Osteoblast (primary cell): ENCODE data around the gene ADCY4. TPM values are rescaled to one million over a fixed set of nuclear protein-coding genes. Genes with fewer than 3 reads are reported as not detected.

Experiments used
- DNase-seq: peaks from one replicate; pipeline ENCODE4 v3.0.0; 2011; ENCODE audit warnings: low spot score, mixed read lengths; ENCODE audit not compliant: insufficient read length; ENCODE audit errors: missing footprints
- H2AFZ ChIP-seq: 2 replicates; pipeline ENCODE4 v1.6.0; 2011; ENCODE audit warnings: mild to moderate bottlenecking, low read length
- H3K27ac ChIP-seq: 2 replicates; pipeline ENCODE4 v1.5.1; 2011; ENCODE audit warnings: mild to moderate bottlenecking, low read depth, low read length, moderate library complexity
- H3K27me3 ChIP-seq: 2 replicates; pipeline ENCODE4 v1.6.0; 2012; ENCODE audit warnings: mild to moderate bottlenecking, control low read depth, inconsistent platforms, low read length, moderate library complexity; ENCODE audit not compliant: insufficient read depth
- H3K36me3 ChIP-seq: 2 replicates; pipeline ENCODE4 v1.5.1; 2011; ENCODE audit warnings: mild to moderate bottlenecking, low read length, control low read depth, moderate library complexity; ENCODE audit not compliant: insufficient read depth
- H3K4me1 ChIP-seq: 2 replicates; pipeline ENCODE4 v1.5.1; 2011; ENCODE audit warnings: mild to moderate bottlenecking, low read length, control low read depth, moderate library complexity; ENCODE audit not compliant: insufficient read depth
- H3K4me2 ChIP-seq: 2 replicates; pipeline ENCODE4 v1.6.0; 2011; ENCODE audit warnings: mild to moderate bottlenecking, low read length; ENCODE audit not compliant: insufficient read depth
- H3K4me3 ChIP-seq: fragments of 200-600 bp; sonication (generic); 3 replicates; pipeline ENCODE4 v1.5.1; 2012; ENCODE audit warnings: mild to moderate bottlenecking, low read length, inconsistent platforms; ENCODE audit not compliant: insufficient read depth
- H3K79me2 ChIP-seq: 2 replicates; pipeline ENCODE4 v1.6.0; 2012; ENCODE audit warnings: mild to moderate bottlenecking, low read length, control low read depth, inconsistent platforms; ENCODE audit not compliant: insufficient read depth
- H3K9me3 ChIP-seq: 2 replicates; pipeline ENCODE4 v1.5.1; 2011; ENCODE audit warnings: low read depth, low read length, control low read depth
- H4K20me1 ChIP-seq: 2 replicates; pipeline ENCODE4 v1.6.0; 2012; ENCODE audit warnings: mild to moderate bottlenecking, low read length, control low read depth; ENCODE audit not compliant: insufficient read depth
- CTCF ChIP-seq: IDR thresholded peaks from 2 replicates; pipeline ENCODE4 v1.5.1; 2011; ENCODE audit warnings: mild to moderate bottlenecking, low read depth, low read length, moderate library complexity; ENCODE audit errors: extremely low read depth
- total RNA-seq: library from RNA; depleted of rRNA; stranded (reverse); fragments of >200 nt; gene quantifications from 2 replicates; pipeline ENCODE4 v1.2.3, GENCODE V29; 2012

ADCY4 gene
- total RNA-seq, 1 donor = 18.8 TPM

GRCh38 chr14:24340606-24341005, 5.7 kb upstream of the ADCY4 start:
- Histone ChIP-seq H3K79me2 (no peaks in the 10 kb centered on the region), H4K20me1 (no peaks in the 10 kb centered on the region), H2AFZ (no peak overlapping the region), H3K27me3 (peaks cover 4% of the 10 kb centered on the region), H3K36me3 (no peaks in the 10 kb centered on the region), H3K4me2 (no peak overlapping the region), H3K27ac (no peak overlapping the region), H3K4me3 (no peak overlapping the region), H3K9me3 (no peaks in the 10 kb centered on the region), H3K4me1 (peaks cover 19% of the 10 kb centered on the region)
- peak; percentile 71 for DNase-seq
- no peak for TF ChIP-seq CTCF

GRCh38 chr14:24339284-24340151, 4.6 kb upstream of the ADCY4 start, which contains the start of gene RIPK3:
Gene RIPK3 (minus strand): TSS chr14:24339991. CDS start chr14:24339826, 165 bp downstream.
- Histone ChIP-seq H3K27ac (no peak within 1 kb of the TSS), H3K36me3 (no peaks in the 10 kb centered on the region), H3K79me2 (peaks cover 4% of the 10 kb centered on the region), H3K4me1 (peaks cover 26% of the 10 kb centered on the region), H4K20me1 (no peaks in the 10 kb centered on the region), H3K9me3 (no peaks in the 10 kb centered on the region), H3K4me3 (peak within 1 kb of the TSS; percentile 72), H3K4me2 (peak within 1 kb of the TSS; percentile 69), H3K27me3 (peaks cover 4% of the 10 kb centered on the region), H2AFZ (peak within 1 kb of the TSS; percentile 86)
- peak; percentile 85 for DNase-seq
- TF ChIP-seq CTCF = no peak

- H3K4me1 ChIP-seq = peaks cover 25% of the 10 kb centered on the region
Measured at GRCh38 chr14:24338843-24339242, 4.0 kb upstream of the ADCY4 start.

More at GRCh38 chr14:24338843-24339242, 4.0 kb upstream of the ADCY4 start:
- peaks cover 4% of the 10 kb centered on the region for H3K79me2 ChIP-seq
- H3K9me3 ChIP-seq = no peaks in the 10 kb centered on the region
- no peak for TF ChIP-seq CTCF
- H3K4me3 ChIP-seq = peak overlapping the region; percentile 72
- no peaks in the 10 kb centered on the region for H4K20me1 ChIP-seq
- H3K27me3 ChIP-seq = peaks cover 4% of the 10 kb centered on the region
- no peaks in the 10 kb centered on the region for H3K36me3 ChIP-seq
- DNase-seq = no peak
- peak overlapping the region; percentile 86 for H2AFZ ChIP-seq
- H3K27ac ChIP-seq = no peak overlapping the region
- H3K4me2 ChIP-seq = peak overlapping the region; percentile 69
